Smooth muscle cell (in vitro differentiated cells): ENCODE measurements around the gene SDR39U1. TPM values are rescaled to one million over a fixed set of nuclear protein-coding genes. Genes with fewer than 3 reads are reported as not detected.

ENCODE experiments used
- DNase-seq: peaks from one replicate; lab custom pipeline; 2025; ENCODE audit not compliant: unreplicated experiment; lab: John Stamatoyannopoulos, UW
- H2AFZ ChIP-seq: fragments of 200-600 bp; sonication (generic); 2 replicates; pipeline ENCODE4 v1.6.0; 2016; ENCODE audit warnings: antibody characterized with exemption, low read depth, mild to moderate bottlenecking
- H3F3A ChIP-seq: fragments of 200-600 bp; sonication (generic); 2 replicates; pipeline ENCODE4 v1.6.0; 2017; ENCODE audit warnings: antibody characterized with exemption, low read depth
- H3K27ac ChIP-seq: fragments of 200-600 bp; sonication (generic); 2 replicates; pipeline ENCODE4 v1.5.1; 2016; ENCODE audit warnings: low read depth, mild to moderate bottlenecking
- H3K27me3 ChIP-seq: fragments of 200-600 bp; sonication (generic); 2 replicates; pipeline ENCODE4 v1.6.1; 2016; ENCODE audit warnings: low read depth, mild to moderate bottlenecking
- H3K36me3 ChIP-seq: fragments of 200-600 bp; sonication (generic); 2 replicates; pipeline ENCODE4 v1.5.1; 2016; ENCODE audit warnings: low read depth
- H3K4me1 ChIP-seq: fragments of 200-600 bp; sonication (generic); 2 replicates; pipeline ENCODE4 v1.5.1; 2016; ENCODE audit warnings: low read depth
- H3K4me2 ChIP-seq: fragments of 200-600 bp; sonication (generic); 2 replicates; pipeline ENCODE4 v1.6.0; 2016; ENCODE audit warnings: mild to moderate bottlenecking
- H3K4me3 ChIP-seq: fragments of 200-600 bp; sonication (generic); 2 replicates; pipeline ENCODE4 v1.5.1; 2016; ENCODE audit warnings: mild to moderate bottlenecking
- H3K79me2 ChIP-seq: fragments of 200-600 bp; sonication (generic); 2 replicates; pipeline ENCODE4 v1.6.0; 2016; ENCODE audit warnings: low read depth, mild to moderate bottlenecking
- H3K9ac ChIP-seq: fragments of 200-600 bp; sonication (generic); 2 replicates; pipeline ENCODE4 v1.6.0; 2016; ENCODE audit warnings: low read depth
- H3K9me3 ChIP-seq: fragments of 200-600 bp; sonication (generic); replicated peaks from 2 replicates; pipeline ENCODE4 v1.5.1; 2016; ENCODE audit warnings: low read depth
- H4K20me1 ChIP-seq: fragments of 200-600 bp; sonication (generic); 2 replicates; pipeline ENCODE4 v1.6.0; 2016; ENCODE audit warnings: low read depth
- CTCF ChIP-seq: fragments of 200-600 bp; sonication (generic); IDR thresholded peaks from 2 replicates; pipeline ENCODE4 v1.5.1; 2017; ENCODE audit warnings: borderline replicate concordance, mild to moderate bottlenecking, antibody characterized with exemption; ENCODE audit not compliant: insufficient read depth, poor library complexity, severe bottlenecking
- WGBS: methylation state at CpG from one replicate; pipeline ENCODE4 v1.1.7; 2016; ENCODE audit warnings: low lambda C conversion rate; 5-methylcytosine and 5-hydroxymethylcytosine counted together
- polyA plus RNA-seq: library from polyadenylated mRNA; unstranded; fragments of >200 nt; fragmentation: Nextera tagmentation; extraction: Ambion mirVana; gene quantifications from 2 replicates; pipeline ENCODE4 v1.2.1, GENCODE V29; 2016
- total RNA-seq: library from RNA; depleted of rRNA; stranded (reverse); fragments of >200 nt; gene quantifications from 2 replicates; pipeline ENCODE4 v1.2.3, GENCODE V29; 2014

The SDR39U1 gene
- total and polyA plus RNA-seq, 2 experiments from 2014 or later = 21.6 to 62.6 TPM

GRCh38 chr14:24430143-24430681 lies 12.4 kb downstream of the SDR39U1 start:
- H2AFZ ChIP-seq = no peak overlapping the region
- DNase-seq = peak; percentile 90

GRCh38 chr14:24429395-24430142 lies 13.0 kb downstream of the SDR39U1 start, which contains the start of the genes CBLN3 and KHNYN:
CBLN3 (minus strand) TSS chr14:24429668; CDS start chr14:24429054, 614 bp downstream.
KHNYN (plus strand) TSS chr14:24429954; CDS start chr14:24430731, 777 bp downstream.
- H3K36me3 ChIP-seq = no peaks in the 10 kb centered on the region
- H3K4me3 ChIP-seq = peak within 1 kb of the TSS; percentile 81
- no peak for TF ChIP-seq CTCF
- 9% methylated on average over 40 of the region's 57 CpGs for WGBS
- H3K27me3 ChIP-seq = no peaks in the 10 kb centered on the region
- peak within 1 kb of the TSS; percentile 96 for H3K27ac ChIP-seq
- peaks cover 27% of the 10 kb centered on the region for H4K20me1 ChIP-seq
- H2AFZ ChIP-seq = peak within 1 kb of the TSS; percentile 91
- peak; percentile 90 for DNase-seq
- peak within 1 kb of the TSS; percentile 99 for H3K9ac ChIP-seq
- peaks cover 10% of the 10 kb centered on the region for H3K4me1 ChIP-seq
- H3K79me2 ChIP-seq = peaks cover 22% of the 10 kb centered on the region
- H3F3A ChIP-seq = peaks cover 5% of the 10 kb centered on the region
- H3K9me3 ChIP-seq = no peaks in the 10 kb centered on the region
- peak within 1 kb of the TSS; percentile 96 for H3K4me2 ChIP-seq

More at GRCh38 chr14:24430143-24430681, 12.4 kb downstream of the SDR39U1 start:
- H3K79me2 ChIP-seq = peaks cover 22% of the 10 kb centered on the region
- no peak for TF ChIP-seq CTCF
- H3K9me3 ChIP-seq = no peaks in the 10 kb centered on the region
- no peaks in the 10 kb centered on the region for H3K27me3 ChIP-seq
- peaks cover 27% of the 10 kb centered on the region for H4K20me1 ChIP-seq
- H3K4me1 ChIP-seq = peaks cover 10% of the 10 kb centered on the region
- H3K4me3 ChIP-seq = peak overlapping the region; percentile 81
- peaks cover 12% of the 10 kb centered on the region for H3F3A ChIP-seq
- H3K4me2 ChIP-seq = peak overlapping the region; percentile 96
- WGBS = under 1% methylated on average over 8 of the region's 28 CpGs
- H3K36me3 ChIP-seq = no peaks in the 10 kb centered on the region
- peak overlapping the region; percentile 99 for H3K9ac ChIP-seq
- H3K27ac ChIP-seq = peak overlapping the region; percentile 96

- peak overlapping the region; percentile 81 for H3K4me3 ChIP-seq
- peaks cover 5% of the 10 kb centered on the region for H3F3A ChIP-seq
- 93% methylated on average over 17 of the region's 18 CpGs for WGBS
- peaks cover 27% of the 10 kb centered on the region for H4K20me1 ChIP-seq
- peak overlapping the region; percentile 96 for H3K4me2 ChIP-seq
- H3K9ac ChIP-seq = peak overlapping the region; percentile 99
- no peaks in the 10 kb centered on the region for H3K9me3 ChIP-seq
- H3K79me2 ChIP-seq = peaks cover 22% of the 10 kb centered on the region
- H3K4me1 ChIP-seq = peaks cover 10% of the 10 kb centered on the region
- H2AFZ ChIP-seq = no peak overlapping the region
- H3K36me3 ChIP-seq = no peaks in the 10 kb centered on the region
- no peaks in the 10 kb centered on the region for H3K27me3 ChIP-seq
- peak overlapping the region; percentile 96 for H3K27ac ChIP-seq
- TF ChIP-seq CTCF = no peak
- DNase-seq = no peak
Observed at GRCh38 chr14:24428628-24429394, 13.8 kb downstream of the SDR39U1 start.
